Measurements from ENCODE around the gene HCST.

GRCh38 chr19:35868823-35869326 lies 33.5 kb upstream of the HCST start:
- no peak for TF ChIP-seq POLR2A (IDR thresholded peaks at IDR 0.05)
- no peak for TF ChIP-seq CTCF (IDR thresholded peaks at IDR 0.05)
- no peak for TF ChIP-seq POLR2AphosphoS5 (IDR thresholded peaks at IDR 0.05; ENCODE audit: insufficient read depth in 1 of 2, low read depth in 1 of 2)
